ACC112 (cell line): ENCODE measurements around the gene RFTN1.

Experiments used
- H2AFZ ChIP-seq: fragments of 200-600 bp; sonication (generic); one replicate; pipeline ENCODE4 v1.6.0; 2017; ENCODE audit warnings: antibody characterized with exemption, low read length; ENCODE audit not compliant: unreplicated experiment
- H3K27ac ChIP-seq: fragments of 200-600 bp; sonication (generic); 2 replicates; pipeline ENCODE4 v1.5.1; 2014; ENCODE audit warnings: low read depth, mild to moderate bottlenecking, antibody characterized with exemption, low read length, moderate library complexity
- H3K27me3 ChIP-seq: fragments of 200-600 bp; sonication (generic); 2 replicates; pipeline ENCODE4 v1.6.1; 2014; ENCODE audit warnings: mild to moderate bottlenecking, antibody characterized with exemption, low read length, moderate library complexity, mixed read lengths; ENCODE audit not compliant: insufficient read depth
- H3K36me3 ChIP-seq: fragments of 200-600 bp; sonication (generic); 2 replicates; pipeline ENCODE4 v1.6.1; 2016; ENCODE audit warnings: mild to moderate bottlenecking, antibody characterized with exemption, low read length, moderate library complexity, mixed read lengths; ENCODE audit not compliant: insufficient read depth
- H3K4me1 ChIP-seq: fragments of 200-600 bp; sonication (generic); one replicate; pipeline ENCODE4 v1.6.1; 2016; ENCODE audit warnings: low read length, mixed read lengths; ENCODE audit not compliant: insufficient read depth, unreplicated experiment, control insufficient read depth
- H3K4me3 ChIP-seq: fragments of 200-600 bp; sonication (generic); 2 replicates; pipeline ENCODE4 v1.5.1; 2014; ENCODE audit warnings: mild to moderate bottlenecking, low read depth, low read length
- H3K79me2 ChIP-seq: fragments of 200-600 bp; sonication (generic); one replicate; pipeline ENCODE4 v1.6.0; 2016; ENCODE audit warnings: low read length; ENCODE audit not compliant: control insufficient read depth, unreplicated experiment, insufficient read depth

Gene RFTN1

GRCh38 chr3:16358336-16358735 lies 155.2 kb downstream of the RFTN1 start:
- H2AFZ ChIP-seq = no peak overlapping the region
- no peaks in the 10 kb centered on the region for H3K4me1 ChIP-seq
- H3K4me3 ChIP-seq = no peak overlapping the region
- no peaks in the 10 kb centered on the region for H3K79me2 ChIP-seq
- H3K36me3 ChIP-seq = peaks cover 9% of the 10 kb centered on the region
- no peak overlapping the region for H3K27ac ChIP-seq
- H3K27me3 ChIP-seq = no peaks in the 10 kb centered on the region

- Histone ChIP-seq H3K79me2 (no peaks in the 10 kb centered on the region), H3K4me3 (no peak overlapping the region), H2AFZ (no peak overlapping the region), H3K4me1 (no peaks in the 10 kb centered on the region), H3K36me3 (peaks cover 8% of the 10 kb centered on the region), H3K27me3 (no peaks in the 10 kb centered on the region), H3K27ac (no peak overlapping the region)
These were observed 156.0 kb downstream of the RFTN1 start for GRCh38 chr3:16357186-16358121.

DNA sequence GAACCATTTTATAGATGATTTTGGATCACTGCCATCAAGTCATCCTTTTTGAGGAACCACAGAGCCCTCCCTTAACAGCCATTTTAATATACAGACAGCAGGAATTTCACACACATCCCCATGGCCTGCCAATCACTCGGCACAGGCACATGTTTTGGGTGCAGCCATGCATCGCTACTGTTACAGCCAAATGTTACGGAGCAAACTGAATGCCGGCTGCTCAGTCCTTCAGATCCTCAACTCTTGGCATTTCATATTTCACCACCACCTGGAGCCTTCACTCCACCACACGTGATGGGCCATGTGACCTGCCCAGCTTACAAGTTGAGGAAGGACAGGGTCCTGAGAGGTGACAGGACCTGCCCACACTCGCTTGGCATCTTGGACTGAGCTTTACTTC lies 157.7 kb downstream of the RFTN1 start:
- Histone ChIP-seq H3K79me2 (no peaks in the 10 kb centered on the region), H2AFZ (no peak overlapping the region), H3K27ac (no peak overlapping the region), H3K36me3 (peaks cover 8% of the 10 kb centered on the region), H3K27me3 (no peaks in the 10 kb centered on the region), H3K4me1 (peaks cover 13% of the 10 kb centered on the region), H3K4me3 (no peak overlapping the region)

- Histone ChIP-seq H3K4me3 (no peak overlapping the region), H3K27ac (no peak overlapping the region), H3K27me3 (no peaks in the 10 kb centered on the region), H3K4me1 (peaks cover 27% of the 10 kb centered on the region), H3K79me2 (no peaks in the 10 kb centered on the region), H2AFZ (no peak overlapping the region), H3K36me3 (peaks cover 11% of the 10 kb centered on the region)
These were observed 159.2 kb downstream of the RFTN1 start for GRCh38 chr3:16354291-16354690.

DNA sequence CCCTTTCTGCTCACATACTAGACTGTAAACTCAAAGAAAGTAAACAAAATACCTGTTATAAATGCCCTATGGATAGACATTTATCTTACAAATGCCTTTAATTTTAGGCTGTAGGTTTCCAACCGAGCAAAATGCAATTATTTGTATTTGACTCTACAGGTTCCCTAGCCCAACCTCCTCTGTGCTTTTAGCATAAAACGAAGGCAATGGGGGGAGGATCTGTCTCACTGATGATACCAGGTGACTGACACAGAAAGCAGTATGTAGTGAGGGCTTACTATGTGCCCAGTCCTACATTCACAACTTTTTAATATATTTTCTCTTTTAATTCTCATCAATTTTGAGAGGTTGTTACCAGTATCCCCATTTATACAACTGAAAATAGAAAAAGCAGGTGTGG lies 161.1 kb downstream of the RFTN1 start:
- peaks cover 28% of the 10 kb centered on the region for H3K4me1 ChIP-seq
- no peaks in the 10 kb centered on the region for H3K79me2 ChIP-seq
- H3K36me3 ChIP-seq = peaks cover 15% of the 10 kb centered on the region
- H3K27me3 ChIP-seq = no peaks in the 10 kb centered on the region
- no peak overlapping the region for H2AFZ ChIP-seq
- no peak overlapping the region for H3K27ac ChIP-seq
- no peak overlapping the region for H3K4me3 ChIP-seq

- H3K27ac ChIP-seq = peak overlapping the region; percentile 84
- H2AFZ ChIP-seq = no peak overlapping the region
- peaks cover 28% of the 10 kb centered on the region for H3K4me1 ChIP-seq
- H3K36me3 ChIP-seq = peaks cover 12% of the 10 kb centered on the region
- H3K79me2 ChIP-seq = no peaks in the 10 kb centered on the region
- peak overlapping the region; percentile 15; the same call in 1 of the 2 replicates for H3K4me3 ChIP-seq
- H3K27me3 ChIP-seq = no peaks in the 10 kb centered on the region
These were observed 162.7 kb downstream of the RFTN1 start for GRCh38 chr3:16350597-16351318.

- no peaks in the 10 kb centered on the region for H3K27me3 ChIP-seq
- peak overlapping the region; percentile 84 for H3K27ac ChIP-seq
- no peak overlapping the region; the same call in 1 of the 2 replicates for H3K4me3 ChIP-seq
- peaks cover 28% of the 10 kb centered on the region for H3K4me1 ChIP-seq
- H2AFZ ChIP-seq = no peak overlapping the region
- no peaks in the 10 kb centered on the region for H3K79me2 ChIP-seq
- peaks cover 13% of the 10 kb centered on the region for H3K36me3 ChIP-seq
These were observed 163.4 kb downstream of the RFTN1 start for GRCh38 chr3:16349986-16350596.

GRCh38 chr3:16347548-16347947 lies 166.0 kb downstream of the RFTN1 start:
- Histone ChIP-seq H3K4me3 (no peak overlapping the region), H3K27ac (no peak overlapping the region), H3K36me3 (peaks cover 16% of the 10 kb centered on the region), H2AFZ (no peak overlapping the region), H3K79me2 (no peaks in the 10 kb centered on the region), H3K27me3 (no peaks in the 10 kb centered on the region), H3K4me1 (peaks cover 28% of the 10 kb centered on the region)

GRCh38 chr3:16346413-16347081 lies 167.0 kb downstream of the RFTN1 start:
- peaks cover 22% of the 10 kb centered on the region for H3K4me1 ChIP-seq
- no peaks in the 10 kb centered on the region for H3K27me3 ChIP-seq
- H3K79me2 ChIP-seq = no peaks in the 10 kb centered on the region
- no peak overlapping the region for H2AFZ ChIP-seq
- no peak overlapping the region for H3K27ac ChIP-seq
- peaks cover 16% of the 10 kb centered on the region for H3K36me3 ChIP-seq
- no peak overlapping the region for H3K4me3 ChIP-seq

- Histone ChIP-seq H3K27ac (no peak overlapping the region), H3K4me3 (no peak overlapping the region), H2AFZ (no peak overlapping the region), H3K27me3 (no peaks in the 10 kb centered on the region), H3K79me2 (no peaks in the 10 kb centered on the region), H3K36me3 (peaks cover 8% of the 10 kb centered on the region), H3K4me1 (peaks cover 15% of the 10 kb centered on the region)
These were observed 170.4 kb downstream of the RFTN1 start for GRCh38 chr3:16343101-16343500.
